Measurements from ENCODE around the gene SMURF2. TPM values are rescaled to one million over a fixed set of nuclear protein-coding genes. Genes with fewer than 3 reads are reported as not detected.

The SMURF2 gene
- total RNA-seq, 1 donor from 2014 or later = 45.6 TPM

GRCh38 chr17:64698725-64699124, 36.6 kb upstream of the SMURF2 start:
- no peaks in the 10 kb centered on the region for H3K36me3 ChIP-seq (ENCODE audit: control insufficient read depth, insufficient read depth, low read length)
- DNase-seq (ENCODE audit: low read depth) = no peak
- H3K27me3 ChIP-seq (ENCODE audit: control insufficient read depth, insufficient read depth, low read length) = no peaks in the 10 kb centered on the region
- TF ChIP-seq, protein P1, sequence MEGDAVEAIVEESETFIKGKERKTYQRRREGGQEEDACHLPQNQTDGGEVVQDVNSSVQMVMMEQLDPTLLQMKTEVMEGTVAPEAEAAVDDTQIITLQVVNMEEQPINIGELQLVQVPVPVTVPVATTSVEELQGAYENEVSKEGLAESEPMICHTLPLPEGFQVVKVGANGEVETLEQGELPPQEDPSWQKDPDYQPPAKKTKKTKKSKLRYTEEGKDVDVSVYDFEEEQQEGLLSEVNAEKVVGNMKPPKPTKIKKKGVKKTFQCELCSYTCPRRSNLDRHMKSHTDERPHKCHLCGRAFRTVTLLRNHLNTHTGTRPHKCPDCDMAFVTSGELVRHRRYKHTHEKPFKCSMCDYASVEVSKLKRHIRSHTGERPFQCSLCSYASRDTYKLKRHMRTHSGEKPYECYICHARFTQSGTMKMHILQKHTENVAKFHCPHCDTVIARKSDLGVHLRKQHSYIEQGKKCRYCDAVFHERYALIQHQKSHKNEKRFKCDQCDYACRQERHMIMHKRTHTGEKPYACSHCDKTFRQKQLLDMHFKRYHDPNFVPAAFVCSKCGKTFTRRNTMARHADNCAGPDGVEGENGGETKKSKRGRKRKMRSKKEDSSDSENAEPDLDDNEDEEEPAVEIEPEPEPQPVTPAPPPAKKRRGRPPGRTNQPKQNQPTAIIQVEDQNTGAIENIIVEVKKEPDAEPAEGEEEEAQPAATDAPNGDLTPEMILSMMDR (IDR thresholded peaks at IDR 0.05; ENCODE audit: insufficient read depth, low read length, poor library complexity, severe bottlenecking) = no peak
- H3K4me3 ChIP-seq (ENCODE audit: low read depth, low read length) = no peak overlapping the region

DNA sequence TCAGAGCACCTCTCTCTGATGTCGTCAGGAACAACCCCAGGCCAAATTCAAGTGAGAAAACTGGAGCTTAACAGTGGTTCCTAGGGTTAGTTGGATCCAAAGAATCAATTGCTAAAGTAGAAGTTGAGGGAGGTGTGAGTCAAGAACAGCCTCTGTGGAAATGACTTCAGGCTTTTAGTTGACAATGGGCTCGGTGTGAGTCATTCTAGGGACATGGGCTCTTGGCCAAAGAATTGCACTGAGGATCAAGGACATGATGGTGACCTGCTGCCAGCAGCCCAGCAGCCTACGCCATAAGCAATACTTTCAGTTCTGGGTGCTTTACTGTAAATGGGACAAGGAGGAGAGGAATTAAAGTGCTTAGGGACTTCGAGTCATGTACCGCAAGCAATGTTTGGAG, 32.1 kb upstream of the SMURF2 start:
- Histone ChIP-seq H3K4me3 (ENCODE audit: low read depth, low read length) (no peak overlapping the region), H3K27me3 (ENCODE audit: control insufficient read depth, insufficient read depth, low read length) (no peaks in the 10 kb centered on the region), H3K36me3 (ENCODE audit: control insufficient read depth, insufficient read depth, low read length) (no peaks in the 10 kb centered on the region)
- DNase-seq (ENCODE audit: low read depth) = no peak
- TF ChIP-seq, protein P1 (IDR thresholded peaks at IDR 0.05; ENCODE audit: insufficient read depth, low read length, poor library complexity, severe bottlenecking) = no peak

- H3K4me3 ChIP-seq (ENCODE audit: low read depth, low read length) = no peak overlapping the region
- DNase-seq (ENCODE audit: low read depth) = no peak
- H3K36me3 ChIP-seq (ENCODE audit: control insufficient read depth, insufficient read depth, low read length) = no peaks in the 10 kb centered on the region
- TF ChIP-seq, protein P1 (IDR thresholded peaks at IDR 0.05; ENCODE audit: insufficient read depth, low read length, poor library complexity, severe bottlenecking) = no peak
- H3K27me3 ChIP-seq (ENCODE audit: control insufficient read depth, insufficient read depth, low read length) = no peaks in the 10 kb centered on the region
Observed at GRCh38 chr17:64692187-64692586, 30.1 kb upstream of the SMURF2 start.

DNA sequence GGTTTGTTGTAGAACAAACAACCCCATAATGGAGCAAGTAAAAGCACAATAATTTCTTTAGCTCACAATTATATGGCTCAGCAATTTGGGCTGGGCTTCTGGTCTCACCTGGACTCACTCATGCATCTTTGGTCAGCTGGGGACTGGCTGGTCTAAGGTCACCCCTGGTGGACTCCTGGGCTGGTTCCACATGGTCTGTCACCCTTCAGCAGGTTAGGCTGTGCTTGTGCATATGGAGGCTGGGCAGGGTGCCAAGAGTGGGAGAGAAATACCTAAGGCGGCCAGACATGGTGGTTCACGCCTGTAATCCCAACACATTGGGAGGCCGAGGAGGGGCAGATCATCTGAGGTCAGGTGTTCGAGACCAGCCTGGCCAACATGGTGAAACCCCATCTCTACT, 27.0 kb upstream of the SMURF2 start:
- no peak for DNase-seq (ENCODE audit: low read depth)
- H3K27me3 ChIP-seq (ENCODE audit: control insufficient read depth, insufficient read depth, low read length) = no peaks in the 10 kb centered on the region
- no peak overlapping the region for H3K4me3 ChIP-seq (ENCODE audit: low read depth, low read length)
- H3K36me3 ChIP-seq (ENCODE audit: control insufficient read depth, insufficient read depth, low read length) = no peaks in the 10 kb centered on the region
- TF ChIP-seq, protein P1 (IDR thresholded peaks at IDR 0.05; ENCODE audit: insufficient read depth, low read length, poor library complexity, severe bottlenecking) = no peak

DNA sequence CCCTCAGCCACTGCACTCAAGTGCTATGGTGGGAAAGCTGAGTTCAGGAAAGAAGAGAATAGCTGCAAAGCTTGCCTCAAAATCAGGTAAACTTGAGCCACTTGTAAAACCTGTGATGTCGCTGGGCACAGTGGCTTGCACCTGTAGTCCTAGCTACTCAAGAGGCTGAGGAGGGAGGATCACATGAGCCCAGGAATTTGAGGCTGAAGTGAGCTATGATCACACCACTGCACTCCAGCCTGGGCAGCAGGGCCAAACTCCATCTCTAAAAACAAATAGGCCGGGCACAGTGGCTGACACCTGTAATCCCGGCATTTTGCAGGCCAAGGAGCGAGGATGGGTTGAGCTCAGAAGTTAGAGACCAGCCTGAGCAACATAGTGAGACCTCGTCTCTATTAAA, 26.4 kb upstream of the SMURF2 start:
- no peaks in the 10 kb centered on the region for H3K27me3 ChIP-seq (ENCODE audit: control insufficient read depth, insufficient read depth, low read length)
- no peaks in the 10 kb centered on the region for H3K36me3 ChIP-seq (ENCODE audit: control insufficient read depth, insufficient read depth, low read length)
- no peak for DNase-seq (ENCODE audit: low read depth)
- TF ChIP-seq, protein P1 (IDR thresholded peaks at IDR 0.05; ENCODE audit: insufficient read depth, low read length, poor library complexity, severe bottlenecking) = no peak
- H3K4me3 ChIP-seq (ENCODE audit: low read depth, low read length) = no peak overlapping the region

DNA sequence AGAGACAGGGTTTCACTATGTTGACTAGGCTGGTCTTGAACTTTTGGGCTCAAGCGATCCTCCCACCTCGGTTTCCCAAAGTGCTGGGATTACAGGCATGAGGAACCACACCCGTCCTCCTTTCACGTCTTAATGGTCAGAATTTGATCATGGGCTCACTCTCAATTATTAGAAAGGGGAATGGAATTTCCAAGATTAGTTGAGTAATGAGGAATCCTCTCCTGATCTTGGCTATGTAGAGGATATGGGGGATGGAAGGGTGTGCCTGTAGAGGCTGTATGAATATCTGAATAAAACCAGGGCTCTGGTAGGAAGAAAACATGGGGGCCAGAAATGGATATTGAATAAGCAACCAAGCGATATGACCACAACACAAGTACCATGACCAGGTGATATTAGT, 25.9 kb upstream of the SMURF2 start:
- TF ChIP-seq, protein P1 (IDR thresholded peaks at IDR 0.05; ENCODE audit: insufficient read depth, low read length, poor library complexity, severe bottlenecking) = no peak
- no peaks in the 10 kb centered on the region for H3K27me3 ChIP-seq (ENCODE audit: control insufficient read depth, insufficient read depth, low read length)
- H3K36me3 ChIP-seq (ENCODE audit: control insufficient read depth, insufficient read depth, low read length) = no peaks in the 10 kb centered on the region
- no peak for DNase-seq (ENCODE audit: low read depth)
- no peak overlapping the region for H3K4me3 ChIP-seq (ENCODE audit: low read depth, low read length)

Measured in kidney epithelial cell (primary cell).